HG02798 (cell line): ENCODE measurements around the gene EHD1.

ENCODE experiments used
- ATAC-seq: cut with Tn5 transposase; IDR thresholded peaks from one replicate; pipeline ENCODE4 v1.9.1; 2021; ENCODE audit warnings: mild to moderate bottlenecking; ENCODE audit not compliant: unreplicated experiment, poor library complexity

The EHD1 gene

DNA sequence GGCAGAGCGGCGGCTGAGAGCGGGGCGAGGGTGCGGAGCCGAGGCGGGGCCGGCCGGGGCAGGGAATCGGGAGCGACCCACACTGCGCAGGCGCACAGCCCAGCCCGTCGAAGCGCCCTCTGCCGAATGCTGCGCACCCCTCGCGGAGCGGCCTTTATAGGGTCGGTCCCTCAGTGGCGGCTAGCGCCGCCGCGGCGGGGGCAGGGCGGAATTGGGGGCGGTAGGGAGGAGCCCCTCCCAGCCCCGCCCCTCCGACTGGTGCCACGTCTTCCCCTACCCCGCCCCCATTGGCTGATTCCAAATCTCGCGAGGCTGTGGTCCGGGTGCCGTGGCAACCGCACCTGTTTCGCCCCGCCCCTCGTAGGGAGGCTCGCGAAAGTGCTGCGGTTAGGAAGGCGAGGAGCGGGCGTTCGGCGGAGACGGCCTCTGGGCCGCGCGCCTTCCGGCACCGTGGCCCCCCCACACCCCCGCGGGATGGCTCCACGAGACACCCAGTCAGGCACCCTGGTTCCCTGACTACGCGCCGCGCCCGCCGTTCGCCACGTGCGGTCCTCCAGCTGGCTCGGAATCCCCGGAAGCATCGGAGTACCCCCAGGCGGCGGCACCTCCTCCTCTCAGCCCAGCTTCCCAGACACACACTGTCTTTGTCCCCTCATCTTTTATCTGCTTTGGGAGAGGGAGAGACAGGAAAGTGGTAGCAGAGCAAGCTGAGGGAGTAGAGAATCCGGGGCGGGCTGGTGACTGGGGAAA lies at the start of gene EHD1:
TSS of gene EHD1 (minus strand) at position 128 of the 750 bp plus-strand sequence. CDS start 157 bp downstream, outside the sequence.
- peak; percentile 85 for ATAC-seq

DNA sequence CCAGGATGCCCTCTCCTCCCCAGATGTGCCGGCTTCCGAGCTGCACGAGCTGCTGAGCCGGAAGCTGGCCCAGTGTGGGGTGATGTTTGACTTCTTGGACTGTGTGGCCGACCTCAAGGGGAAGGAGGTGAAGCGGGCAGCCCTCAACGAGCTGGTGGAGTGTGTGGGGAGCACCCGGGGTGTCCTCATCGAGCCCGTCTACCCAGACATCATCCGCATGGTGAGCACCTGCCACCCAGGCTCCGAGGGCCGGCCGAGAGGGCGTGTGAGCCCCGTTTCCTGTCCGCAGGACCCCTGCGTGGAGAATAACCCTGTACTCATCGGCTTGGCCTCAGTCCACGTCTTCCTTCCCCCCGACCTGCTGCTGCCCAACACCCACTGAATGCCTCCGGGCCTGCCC lies 48.3 kb upstream of the EHD1 start:
- no peak for ATAC-seq

DNA sequence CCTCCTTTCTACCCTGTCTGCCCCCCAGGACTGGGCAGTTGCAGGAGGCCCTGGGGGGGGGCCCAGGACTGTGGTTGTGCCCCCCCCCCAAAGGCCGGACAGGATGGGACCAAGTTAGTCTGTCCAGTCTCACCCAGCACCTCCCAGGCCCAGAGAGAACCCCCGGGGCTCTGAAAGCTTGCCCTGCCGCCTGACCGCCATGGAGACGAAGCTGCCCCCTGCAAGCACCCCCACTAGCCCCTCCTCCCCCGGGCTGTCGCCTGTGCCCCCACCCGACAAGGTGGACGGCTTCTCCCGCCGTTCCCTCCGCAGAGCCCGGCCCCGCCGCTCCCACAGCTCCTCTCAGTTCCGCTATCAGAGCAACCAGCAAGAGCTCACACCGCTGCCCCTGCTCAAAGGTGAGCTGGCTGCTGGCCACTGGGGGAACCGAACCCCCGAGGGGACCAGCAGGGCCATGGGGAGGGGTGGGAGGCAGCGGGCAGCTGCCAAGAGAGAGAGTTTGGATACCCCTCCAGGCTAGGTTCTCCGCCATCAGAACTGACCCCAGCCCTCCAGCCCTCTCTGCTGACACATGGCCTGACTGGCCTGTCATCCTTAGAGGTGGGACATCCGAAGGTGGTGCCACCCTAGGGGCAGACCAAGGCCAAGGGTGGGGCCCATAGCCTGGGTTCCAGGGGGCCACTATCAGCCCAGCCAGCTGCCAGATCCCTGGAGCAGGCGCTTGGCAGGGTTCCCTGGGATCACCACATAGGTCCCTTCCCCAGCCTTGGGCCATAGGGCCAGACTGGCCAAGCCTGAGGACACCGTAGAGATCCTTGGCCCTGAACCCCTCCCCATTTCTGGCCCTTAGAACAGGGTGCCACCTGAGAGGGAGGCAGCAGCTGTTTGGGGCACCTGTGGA lies 47.4 kb upstream of the EHD1 start:
- ATAC-seq: no peak

DNA sequence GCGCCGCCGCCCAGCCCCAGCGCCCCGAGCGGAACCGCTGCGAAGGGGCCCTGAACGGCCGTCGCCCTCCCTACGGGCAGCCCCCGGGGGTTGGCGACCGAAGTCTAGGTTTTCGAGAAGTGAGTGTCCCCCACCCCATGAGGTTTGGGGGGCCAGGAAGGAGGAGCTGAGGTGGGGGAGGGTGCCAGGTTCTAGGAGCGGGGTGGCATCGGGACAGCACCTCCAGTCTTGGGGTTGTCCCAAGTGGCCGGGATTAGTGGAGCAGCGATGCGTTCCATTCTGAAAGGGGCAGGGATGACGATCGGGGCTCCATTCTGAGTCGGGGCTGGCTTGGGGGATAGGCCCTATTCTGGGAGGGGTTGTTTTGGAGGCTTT lies 46.5 kb upstream of the EHD1 start:
- no peak for ATAC-seq

DNA sequence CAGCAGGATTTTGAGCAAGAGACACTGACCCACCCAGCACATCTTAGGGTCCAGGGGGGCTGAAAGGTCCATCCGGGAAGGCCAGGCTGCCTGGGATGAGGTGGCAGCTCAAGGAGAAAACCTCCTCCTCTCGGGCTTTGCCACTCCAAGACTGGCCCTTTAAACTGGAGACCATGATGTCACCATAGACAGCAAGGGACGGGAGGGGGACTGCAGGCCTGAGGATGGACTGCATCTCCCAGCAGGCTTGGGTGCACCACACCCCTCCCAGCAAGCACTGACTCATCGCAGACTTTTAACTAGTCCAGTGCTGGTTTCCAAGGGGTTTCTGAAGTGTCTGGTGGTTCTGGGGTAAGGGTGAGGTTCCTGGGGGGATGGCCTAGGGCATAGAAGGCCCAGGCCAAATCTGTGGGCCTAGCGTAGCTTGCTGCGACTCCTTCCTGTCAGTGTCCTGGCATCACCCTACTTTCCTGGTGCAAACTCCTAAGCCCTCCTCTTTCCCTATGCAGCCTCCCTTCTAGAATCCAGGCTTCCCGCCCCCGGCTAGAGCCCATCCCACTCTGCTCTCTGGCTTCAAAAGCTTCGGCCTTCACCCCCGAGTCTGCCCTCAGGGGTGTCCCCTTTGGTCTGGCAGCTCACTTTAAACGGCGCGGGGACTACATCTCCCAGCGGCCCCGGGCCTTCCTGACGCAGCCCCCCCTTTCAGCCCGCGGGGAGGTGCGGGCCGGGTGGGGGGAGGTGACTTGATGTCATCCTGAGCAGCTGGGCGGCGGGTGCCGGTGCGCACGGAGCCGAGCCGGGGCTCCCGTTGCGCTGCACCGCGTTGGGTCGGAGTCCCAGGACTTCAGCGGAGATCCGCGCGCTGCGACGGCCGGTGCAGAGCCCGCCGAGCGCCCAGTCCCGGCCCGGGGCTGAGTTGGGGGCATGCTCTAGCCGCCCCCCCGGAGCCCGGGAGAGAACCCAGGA lies 45.8 kb upstream of the EHD1 start, which contains the start of gene PPP2R5B:
TSS of gene PPP2R5B (plus strand) at position 746 of the 966 bp plus-strand sequence. CDS start 1,046 bp downstream, outside the sequence.
- peak; percentile 85 for ATAC-seq

DNA sequence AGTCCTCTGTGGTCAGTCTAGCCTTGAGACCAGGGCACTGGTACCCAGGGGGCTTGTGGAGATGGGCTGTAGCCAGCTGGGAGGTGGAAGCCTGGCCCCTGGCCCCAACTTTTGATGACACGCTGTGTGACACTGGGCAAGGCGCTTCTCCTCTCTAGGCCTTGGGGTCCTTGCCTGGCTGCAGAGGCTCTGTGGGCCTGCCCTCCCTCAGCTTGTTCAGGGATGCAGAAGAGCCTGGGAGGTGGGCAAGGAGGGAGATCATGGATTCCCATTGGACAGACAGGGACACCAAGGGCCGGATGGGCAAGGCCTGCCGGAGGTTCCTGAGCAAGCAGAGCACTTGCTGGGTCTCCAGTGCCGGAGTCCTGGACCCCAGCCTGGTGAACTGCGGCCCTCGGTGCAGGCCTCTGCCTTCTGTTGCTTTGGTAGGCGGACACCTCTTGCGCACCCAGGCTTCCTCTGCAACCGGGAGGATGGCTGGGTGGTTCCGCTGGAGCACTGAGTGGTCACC lies 44.8 kb upstream of the EHD1 start:
- no peak for ATAC-seq

DNA sequence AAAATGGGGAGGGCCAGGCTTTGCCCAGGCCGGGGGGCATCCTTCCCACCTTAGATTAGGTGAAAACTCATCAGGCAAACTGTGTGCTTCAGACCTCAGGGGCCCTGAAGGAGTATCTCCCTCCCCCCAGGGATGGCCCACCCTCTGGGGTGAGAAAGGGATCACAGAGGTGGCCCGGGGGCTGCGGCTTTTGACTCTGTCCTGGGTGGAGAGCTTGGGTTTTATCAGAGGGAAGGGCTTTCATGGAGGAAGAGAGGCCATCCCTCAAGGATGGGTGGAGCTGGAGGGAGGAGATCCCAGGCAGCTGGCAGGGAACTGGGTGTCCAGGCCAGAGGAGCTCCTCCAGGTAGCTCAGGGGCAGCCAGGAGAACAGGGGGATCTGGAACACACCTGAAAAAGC lies 43.0 kb upstream of the EHD1 start:
- ATAC-seq: no peak

DNA sequence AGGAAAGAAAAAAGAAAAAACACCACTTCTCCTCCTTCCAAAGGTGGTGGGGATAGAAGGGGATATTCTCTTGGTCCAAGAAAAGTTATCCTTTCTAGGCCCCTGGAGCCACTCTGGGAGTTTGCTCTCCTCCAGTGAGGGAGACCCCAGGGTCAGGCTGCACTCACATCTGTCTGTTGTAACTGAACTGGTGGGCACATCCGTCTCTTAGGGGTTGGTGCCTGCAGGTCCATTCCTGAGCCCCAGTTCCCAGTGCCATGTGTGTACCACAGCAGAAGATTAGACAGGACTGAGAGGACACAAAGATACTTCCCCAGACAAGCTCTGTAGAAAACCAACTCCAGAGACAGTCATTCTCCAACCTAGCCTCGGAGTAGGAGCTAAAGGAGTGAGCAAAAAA lies 41.7 kb upstream of the EHD1 start:
- no peak for ATAC-seq

DNA sequence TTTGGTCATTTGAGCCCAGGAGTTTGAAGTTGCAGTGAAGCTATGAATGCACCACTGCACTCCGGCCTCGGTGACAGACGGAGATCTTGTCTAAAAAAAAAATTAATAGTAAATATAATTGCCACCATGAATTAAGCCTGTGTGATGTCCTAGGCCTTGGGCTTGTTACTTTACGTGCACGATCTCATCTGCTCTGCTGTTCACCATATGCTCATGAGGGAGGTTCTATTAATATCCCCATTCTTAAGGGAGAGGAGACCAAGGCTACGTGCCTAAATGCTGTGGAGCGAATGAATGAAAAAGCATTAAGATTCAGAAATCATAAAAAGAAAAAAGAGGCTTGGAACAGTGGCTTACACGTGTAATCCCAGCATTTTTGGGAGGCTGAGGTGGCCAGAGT lies 41.2 kb upstream of the EHD1 start:
- ATAC-seq: no peak

DNA sequence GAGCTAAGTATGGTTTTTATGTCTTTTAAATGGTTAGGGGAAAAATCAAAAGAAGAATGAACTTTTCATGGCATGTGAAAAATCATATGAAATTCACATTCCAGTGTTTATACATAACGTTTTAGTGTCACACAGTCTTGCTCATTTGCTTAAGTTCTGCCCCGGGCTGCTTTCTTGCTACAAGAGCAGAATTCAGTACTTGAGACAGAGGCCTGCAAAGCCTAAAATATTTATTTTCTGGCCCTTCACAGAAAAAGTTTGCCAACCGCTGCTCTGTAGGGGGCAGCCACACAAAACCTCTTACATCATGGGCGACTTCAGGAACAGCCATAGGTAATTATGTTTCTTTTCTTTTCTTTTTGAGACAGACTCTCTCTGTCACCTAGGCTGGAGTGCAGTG lies 39.6 kb upstream of the EHD1 start:
- no peak for ATAC-seq

DNA sequence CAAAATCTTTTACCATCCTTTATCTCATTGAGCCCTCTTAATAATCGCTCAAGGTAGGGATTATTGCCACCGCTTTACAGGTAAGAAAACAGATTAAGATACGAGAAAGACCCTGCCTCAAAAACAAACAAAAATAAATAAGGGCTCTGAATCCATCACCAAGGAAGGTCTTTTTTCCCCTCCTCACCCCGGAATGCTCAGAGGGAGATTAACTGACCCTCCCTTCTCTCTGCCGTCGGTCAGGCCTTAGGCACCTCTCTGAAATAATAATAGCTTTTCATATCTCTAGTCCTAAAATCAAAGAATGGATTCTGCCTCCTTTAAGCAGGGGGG lies 39.2 kb upstream of the EHD1 start:
- ATAC-seq: no peak

DNA sequence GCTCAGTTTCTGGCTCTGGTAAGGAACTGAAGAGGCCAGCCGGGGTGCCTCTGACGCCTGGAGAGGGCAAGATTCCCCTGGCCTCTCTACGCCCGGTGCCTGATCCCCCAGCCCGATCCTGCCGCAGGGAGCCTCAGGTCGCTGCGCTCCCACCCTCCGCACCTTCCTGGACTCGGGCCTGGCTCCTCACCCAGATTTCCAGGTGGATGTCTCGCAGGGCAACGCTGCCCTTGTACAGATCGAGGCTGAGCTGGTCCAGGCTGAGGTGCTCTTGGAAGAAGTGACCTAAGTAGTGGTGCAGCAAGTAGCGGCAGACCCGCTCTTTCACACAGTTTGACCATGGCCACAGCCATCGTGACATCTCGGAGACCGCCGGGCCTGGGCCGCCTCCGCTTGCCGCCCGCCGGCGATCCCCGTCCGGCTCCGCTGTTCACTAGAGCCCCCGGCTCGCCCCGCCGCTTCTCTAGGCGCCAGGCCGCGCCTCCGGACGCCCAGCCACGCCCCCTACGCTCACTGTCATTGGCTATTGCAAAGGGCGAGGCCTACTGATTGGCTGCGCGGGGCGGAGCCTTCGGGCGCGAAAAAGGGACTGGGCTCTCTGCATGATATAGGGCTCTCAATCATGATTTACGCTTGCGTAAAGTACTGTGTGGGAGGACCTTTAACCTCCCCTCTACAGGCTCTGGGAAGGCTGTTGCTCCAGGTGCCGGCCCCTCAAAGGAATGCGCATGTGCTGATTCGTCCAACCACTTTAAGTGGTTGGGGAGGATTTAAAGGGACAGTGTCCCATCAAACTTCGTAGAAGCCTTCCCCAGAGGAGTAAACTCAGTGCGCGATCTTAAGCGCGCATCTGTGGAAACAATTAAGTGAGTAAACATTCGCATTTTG lies 38.6 kb upstream of the EHD1 start, which contains the start of gene ATG2A:
TSS of gene ATG2A (minus strand) at position 435 of the 888 bp plus-strand sequence. CDS start at position 361, 74 bp downstream.
- ATAC-seq: peak; percentile 96

DNA sequence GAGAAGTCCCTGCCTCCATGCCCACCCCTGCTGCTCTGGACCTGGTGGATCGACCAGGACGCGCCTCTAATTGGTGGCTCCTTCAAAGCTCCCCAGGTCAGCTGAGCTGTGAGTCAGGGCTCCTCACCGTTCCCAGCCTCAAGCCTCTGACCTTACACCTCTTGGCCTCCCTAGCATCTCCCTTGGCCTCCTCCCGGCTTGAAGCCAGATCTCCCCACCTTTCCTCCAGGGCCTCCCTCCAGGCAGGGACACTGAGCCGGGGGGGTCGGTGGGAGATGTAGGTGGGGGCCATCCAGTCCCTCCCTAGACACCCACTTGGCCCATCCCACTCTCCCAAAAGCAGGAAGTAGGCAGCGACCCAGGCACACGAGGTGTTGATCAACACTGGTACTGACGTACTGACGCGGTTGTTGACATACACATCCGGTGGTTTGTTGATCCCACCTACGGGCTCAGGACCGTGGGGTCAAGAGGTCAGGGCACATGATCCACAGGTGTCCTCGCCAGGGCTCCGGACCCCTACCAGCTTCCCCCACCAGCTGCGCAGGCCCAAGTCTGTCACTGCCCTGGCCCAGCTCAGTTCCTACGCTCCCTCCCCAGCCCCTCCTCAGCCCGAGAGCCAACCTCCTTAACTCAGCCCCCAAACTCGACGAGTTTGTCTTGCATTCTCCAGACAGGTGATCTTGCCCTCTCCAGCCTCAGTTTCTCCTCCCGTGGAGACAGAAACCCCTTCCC lies 37.8 kb upstream of the EHD1 start:
- ATAC-seq: no peak

DNA sequence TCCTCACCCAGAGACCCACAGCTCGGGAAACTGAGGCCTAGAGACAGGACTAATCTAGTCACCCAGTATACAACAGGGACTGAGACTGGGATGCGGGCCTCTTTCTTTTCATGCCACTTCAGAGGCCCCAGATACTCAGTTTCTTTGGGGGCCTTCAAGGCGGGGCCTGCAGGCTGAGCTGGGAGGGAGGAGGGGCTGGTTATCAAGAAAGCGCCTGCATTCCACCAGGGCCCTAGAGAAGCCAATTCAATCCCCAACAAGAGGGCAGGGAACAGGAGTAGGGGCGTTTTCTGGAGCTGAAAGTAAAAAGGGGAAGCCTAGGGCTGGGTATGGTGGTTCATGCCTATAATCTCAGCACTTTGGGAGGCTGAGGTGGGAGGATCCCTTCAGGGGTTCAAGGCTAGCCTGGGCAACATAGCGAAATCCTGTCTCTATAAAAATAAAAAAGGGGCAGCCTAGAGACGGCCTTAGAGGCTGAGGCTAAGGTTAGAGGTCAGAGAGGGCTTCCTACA lies 37.0 kb upstream of the EHD1 start:
- no peak for ATAC-seq

DNA sequence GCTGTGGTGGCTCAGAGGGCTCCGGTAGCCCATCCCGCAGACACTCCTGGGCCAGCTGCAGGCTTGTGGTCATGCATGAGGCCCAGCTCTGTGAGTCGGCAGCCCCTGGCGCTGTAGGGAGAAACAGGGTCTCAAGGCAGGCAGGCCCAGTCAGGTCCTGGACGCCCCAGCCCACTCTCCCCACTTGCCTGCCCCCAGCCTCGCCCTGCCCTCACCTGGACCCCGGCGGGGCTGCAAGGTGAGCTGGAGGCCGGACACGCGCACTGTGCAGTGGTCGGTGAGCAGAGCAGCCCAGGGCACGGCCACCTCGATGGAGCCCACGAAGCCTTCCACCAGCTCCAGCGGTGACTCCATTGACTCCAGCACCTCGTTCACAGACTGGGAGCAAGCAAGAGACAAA lies 35.7 kb upstream of the EHD1 start:
- ATAC-seq: no peak

DNA sequence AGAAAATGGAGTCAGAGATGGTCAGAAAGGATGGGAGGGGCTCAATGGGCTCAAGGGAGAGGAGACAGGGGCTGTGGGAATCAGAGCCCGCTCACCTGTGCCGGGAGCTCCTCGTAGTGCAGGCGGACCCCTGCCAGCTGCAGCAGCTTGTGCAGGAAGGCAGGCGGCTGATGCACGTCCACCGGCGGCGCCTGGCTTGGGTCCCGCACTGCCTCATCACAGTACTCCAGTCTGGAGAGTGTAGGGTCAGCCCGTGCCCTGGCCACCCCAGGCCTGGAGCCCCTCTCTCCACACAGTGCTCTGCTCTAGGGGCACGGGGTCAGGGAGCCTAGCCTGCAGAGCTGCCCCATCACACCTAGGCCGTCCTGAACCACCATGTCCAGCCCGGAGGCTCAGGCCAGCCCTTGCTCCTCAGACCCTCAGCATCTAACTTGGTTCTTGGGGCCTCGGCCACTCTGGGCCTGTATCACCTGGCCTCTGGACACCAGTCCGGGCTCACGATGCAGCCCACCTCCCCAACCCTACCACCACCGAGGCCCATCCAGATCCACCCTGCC lies 34.8 kb upstream of the EHD1 start:
- no peak for ATAC-seq

DNA sequence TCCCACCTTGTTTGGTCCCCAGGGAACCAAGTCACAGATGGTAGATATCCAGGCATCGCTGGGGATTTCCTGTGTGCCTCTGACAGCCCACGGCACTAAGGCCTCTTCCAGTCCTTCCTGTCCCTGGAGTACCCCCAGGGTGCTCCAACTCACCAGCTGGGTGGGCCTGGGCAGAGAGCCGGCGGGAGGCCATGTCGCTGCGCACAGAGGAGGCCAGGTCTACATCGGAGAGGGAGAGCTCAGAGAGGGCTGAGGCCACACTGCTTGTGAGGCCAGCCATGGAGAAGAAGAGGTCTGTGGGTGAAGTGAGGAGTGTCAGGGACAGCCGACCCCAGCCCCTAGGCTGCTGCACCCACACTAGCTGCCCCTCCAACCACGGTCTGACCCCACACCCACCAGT lies 33.3 kb upstream of the EHD1 start:
- ATAC-seq: no peak

DNA sequence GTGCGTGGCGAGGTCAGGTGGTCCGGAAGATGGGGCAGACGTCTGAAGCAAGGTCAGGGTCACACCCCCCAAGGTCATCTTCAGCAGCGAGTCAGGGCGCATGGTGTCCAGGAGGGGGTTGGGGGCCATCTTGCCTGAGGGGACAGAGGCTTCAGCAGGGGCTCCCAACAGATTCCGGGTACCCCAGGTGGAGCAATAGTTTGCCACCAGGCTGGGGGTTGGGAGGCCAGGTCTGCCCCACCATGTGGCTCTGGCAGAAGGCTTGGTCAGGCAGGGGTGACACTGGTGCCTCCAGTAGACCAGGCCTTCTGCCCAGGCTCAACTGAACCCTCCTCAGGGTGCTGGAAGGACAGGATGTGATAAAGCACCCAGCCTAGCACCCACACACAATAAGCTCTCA lies 32.7 kb upstream of the EHD1 start:
- ATAC-seq: no peak
